Epithelial cell of esophagus (primary cell): ENCODE measurements around the gene EEPD1.

Experiments used
- DNase-seq: peaks from one replicate; pipeline ENCODE4 v3.0.0; 2010; ENCODE audit warnings: low read depth
- H3K4me3 ChIP-seq: 2 replicates; pipeline ENCODE4 v1.5.1; 2011; ENCODE audit warnings: mild to moderate bottlenecking, low read length, control low read depth
- TF ChIP-seq, protein P1 (sequence below): IDR thresholded peaks from 2 replicates; pipeline ENCODE4 v1.5.1; 2011; ENCODE audit warnings: low read depth, mild to moderate bottlenecking, low read length, control low read depth, inconsistent platforms; ENCODE audit not compliant: insufficient read depth; ENCODE audit errors: missing control alignments

EEPD1 gene

DNA sequence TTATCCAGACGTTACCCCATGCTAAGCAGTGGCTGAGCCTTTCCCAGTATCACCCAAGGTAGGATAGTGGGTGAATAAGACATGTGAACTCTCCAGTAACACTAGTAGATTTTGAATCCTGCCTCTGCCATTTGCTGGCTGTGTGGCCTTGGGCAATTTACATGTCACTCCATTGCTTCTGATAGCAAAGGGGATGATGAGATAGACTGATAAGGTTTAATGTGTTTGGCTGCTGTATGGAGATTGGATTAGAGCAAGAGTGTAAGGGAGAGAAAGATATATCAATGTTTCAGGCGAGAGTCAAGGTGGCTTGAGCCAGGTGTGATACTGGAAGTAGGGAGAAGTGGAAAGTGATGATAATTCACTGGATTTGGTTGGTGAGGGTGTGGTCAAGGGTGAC lies 40.1 kb upstream of the EEPD1 start:
- no peak overlapping the region for H3K4me3 ChIP-seq
- TF ChIP-seq, protein P1, sequence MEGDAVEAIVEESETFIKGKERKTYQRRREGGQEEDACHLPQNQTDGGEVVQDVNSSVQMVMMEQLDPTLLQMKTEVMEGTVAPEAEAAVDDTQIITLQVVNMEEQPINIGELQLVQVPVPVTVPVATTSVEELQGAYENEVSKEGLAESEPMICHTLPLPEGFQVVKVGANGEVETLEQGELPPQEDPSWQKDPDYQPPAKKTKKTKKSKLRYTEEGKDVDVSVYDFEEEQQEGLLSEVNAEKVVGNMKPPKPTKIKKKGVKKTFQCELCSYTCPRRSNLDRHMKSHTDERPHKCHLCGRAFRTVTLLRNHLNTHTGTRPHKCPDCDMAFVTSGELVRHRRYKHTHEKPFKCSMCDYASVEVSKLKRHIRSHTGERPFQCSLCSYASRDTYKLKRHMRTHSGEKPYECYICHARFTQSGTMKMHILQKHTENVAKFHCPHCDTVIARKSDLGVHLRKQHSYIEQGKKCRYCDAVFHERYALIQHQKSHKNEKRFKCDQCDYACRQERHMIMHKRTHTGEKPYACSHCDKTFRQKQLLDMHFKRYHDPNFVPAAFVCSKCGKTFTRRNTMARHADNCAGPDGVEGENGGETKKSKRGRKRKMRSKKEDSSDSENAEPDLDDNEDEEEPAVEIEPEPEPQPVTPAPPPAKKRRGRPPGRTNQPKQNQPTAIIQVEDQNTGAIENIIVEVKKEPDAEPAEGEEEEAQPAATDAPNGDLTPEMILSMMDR: no peak
- DNase-seq: no peak

DNA sequence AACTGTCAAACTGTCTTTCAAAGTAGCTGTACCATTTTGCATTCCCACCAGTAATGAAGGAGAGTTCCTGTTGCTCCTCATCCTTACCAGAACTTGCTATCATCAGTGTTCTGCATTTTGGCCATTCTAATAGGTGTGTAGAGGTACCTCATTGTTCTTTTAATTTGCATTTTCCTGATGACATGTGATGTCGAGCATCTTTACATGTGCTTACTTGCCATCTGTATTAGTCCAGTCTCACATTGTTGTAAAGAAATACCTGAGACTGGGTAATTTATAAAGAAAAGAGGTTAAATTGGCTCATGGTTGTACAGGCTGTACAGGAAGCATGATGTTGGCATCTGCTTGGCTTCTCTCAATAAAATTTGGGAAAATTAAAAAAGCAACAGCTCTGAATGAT lies 38.7 kb upstream of the EEPD1 start:
- H3K4me3 ChIP-seq: no peak overlapping the region

DNA sequence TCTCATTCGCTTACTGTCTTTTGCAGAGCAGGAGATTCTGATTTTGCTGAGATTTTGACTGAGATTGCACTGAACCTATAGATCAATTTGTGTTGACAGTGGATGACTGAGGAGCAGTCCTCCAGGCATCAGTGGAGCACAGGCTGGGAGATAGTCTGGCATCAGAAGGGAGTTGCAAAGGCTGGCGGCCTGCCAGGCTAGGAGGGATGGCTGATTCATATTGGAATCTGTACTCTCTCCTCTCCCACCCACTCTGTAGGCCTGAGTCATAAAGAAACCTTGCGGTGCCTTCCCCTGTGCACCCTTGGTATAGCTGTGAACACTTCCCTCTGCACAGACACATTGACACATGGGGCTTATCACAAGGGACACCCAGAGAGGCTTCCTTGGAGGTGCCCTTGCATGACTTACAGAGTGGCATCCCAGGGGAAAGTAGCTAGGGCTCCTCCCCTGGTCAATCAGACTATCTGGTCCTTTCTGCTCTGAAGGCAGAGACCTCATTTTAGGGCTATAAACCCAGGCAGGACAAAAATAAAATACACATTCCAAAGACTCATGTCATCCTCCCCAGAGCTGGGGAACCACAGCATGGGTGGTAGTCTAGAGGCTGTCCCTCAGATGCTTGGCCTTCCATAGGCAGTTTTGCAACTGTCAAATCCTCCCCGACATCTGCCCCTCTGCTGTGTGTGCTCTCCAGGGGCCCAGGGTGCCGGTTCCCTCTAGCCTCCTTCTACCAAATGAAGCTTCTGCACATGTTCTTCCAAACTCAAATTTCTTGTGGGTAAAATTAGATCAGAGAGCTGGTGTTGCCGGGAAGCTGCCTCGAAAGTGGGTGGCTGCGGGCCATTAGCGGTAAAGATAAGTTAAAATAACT lies 37.4 kb upstream of the EEPD1 start:
- peak; percentile 98 for DNase-seq
- TF ChIP-seq, protein P1: no peak
- H3K4me3 ChIP-seq: no peak overlapping the region

More for the DNA sequence above, 38.7 kb upstream of the EEPD1 start:
- DNase-seq: peak; percentile 24
- TF ChIP-seq, protein P1: no peak

DNA sequence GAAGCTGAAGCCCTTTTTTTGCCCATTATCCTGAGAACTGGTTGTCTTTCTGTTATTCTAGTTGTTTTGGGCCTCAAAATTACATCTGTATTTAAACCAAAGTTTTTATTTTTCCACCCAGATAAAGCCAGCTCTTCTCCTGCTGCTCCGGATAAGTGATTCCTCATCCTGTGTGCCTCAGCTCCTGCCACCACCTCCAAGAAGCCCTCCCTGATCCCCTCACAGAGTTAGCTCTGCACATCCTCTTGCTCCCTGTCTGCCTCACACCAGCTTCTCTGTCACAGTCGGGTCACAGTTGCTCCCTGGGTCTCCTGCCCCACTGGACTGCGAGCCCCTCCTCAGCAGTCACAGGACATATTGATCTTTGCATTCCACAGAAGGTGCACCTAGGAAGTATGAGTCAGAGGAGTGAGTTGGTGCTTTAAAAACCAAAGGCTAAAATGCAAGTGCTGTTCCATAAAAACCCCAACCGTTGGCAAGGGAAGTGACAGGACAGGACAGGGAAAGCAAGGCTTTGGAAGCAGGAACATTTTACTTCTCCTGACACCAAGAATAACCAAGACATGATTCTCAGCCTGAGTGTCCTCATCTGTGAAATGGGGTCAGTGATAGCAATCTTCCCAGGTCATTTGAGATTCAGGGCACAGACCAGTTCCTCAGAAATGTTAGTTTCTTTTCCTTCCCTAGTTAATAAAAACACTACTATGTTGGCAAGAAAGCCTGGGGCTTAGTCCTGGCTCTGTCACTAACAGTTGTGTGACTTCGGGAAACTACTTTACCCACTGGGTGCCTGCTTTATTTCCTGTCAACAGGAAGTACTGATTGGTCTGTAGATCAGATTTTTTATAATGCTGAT lies 36.5 kb upstream of the EEPD1 start:
- no peak overlapping the region for H3K4me3 ChIP-seq
- TF ChIP-seq, protein P1: no peak
- DNase-seq: peak; percentile 56

DNA sequence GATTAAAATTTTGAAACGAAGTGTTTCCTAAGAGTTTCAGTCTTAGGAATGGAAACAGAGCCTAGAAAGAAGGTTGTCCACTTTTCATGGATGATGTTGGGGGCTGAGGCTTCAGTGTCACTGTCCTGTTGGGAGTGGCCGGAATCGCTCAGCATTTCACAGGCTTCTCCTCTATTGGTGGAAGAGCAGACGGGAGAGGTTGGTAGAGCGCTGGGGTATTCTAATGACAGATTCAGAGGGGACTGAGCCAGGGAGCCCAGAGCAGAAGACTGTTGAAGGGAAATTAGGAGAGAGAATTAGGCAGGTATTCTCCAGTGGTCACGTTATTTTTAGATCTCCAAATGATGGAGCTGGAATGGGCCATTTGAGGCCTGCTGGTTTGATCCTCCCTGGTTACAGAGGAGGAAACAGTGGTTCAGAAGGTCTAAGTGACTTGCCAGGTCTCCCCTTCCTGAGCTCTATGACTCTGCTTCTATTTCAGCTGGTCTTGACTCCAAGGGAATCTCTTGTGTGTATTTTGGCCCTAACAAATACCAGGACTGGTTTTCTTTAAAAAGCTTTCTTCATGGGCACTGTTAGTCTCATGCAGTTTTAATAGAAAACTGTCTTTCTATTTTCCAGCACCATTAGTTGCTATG lies 35.7 kb upstream of the EEPD1 start:
- DNase-seq: no peak
- H3K4me3 ChIP-seq: no peak overlapping the region
- TF ChIP-seq, protein P1: no peak

DNA sequence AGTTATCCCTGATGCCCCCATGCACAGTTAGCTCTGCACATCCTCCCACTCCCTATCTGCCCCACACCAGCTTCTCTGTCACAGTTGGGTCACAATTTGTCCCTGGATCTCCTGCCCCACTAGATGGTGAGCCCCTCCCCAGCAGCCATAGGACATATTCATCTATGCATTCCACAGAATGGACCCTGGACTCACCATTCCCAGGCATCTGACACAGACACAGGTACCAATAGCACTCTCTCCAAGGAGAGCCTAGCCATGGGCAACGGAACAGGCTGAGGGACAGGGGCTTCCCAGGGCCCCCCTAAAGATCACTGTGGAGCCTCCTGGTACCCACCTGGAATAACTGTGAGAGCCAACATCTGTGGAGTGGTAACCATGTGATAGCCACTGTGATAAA lies 34.7 kb upstream of the EEPD1 start:
- no peak overlapping the region for H3K4me3 ChIP-seq
- TF ChIP-seq, protein P1: no peak

More for the DNA sequence above, 34.7 kb upstream of the EEPD1 start:
- no peak for DNase-seq
